Fibroblast of skin of scalp (primary cell): Measurements from ENCODE around the gene CCDC9.
A peak's percentile ranks its signal among the peaks of the same experiment; 100 is the strongest.
"Not testable (repeated sequence)": the region's sequence is repeated elsewhere in the genome, so short reads cannot be mapped to it uniquely, and the experiment has no call there.

Experiments used
- DNase-seq: peaks from one replicate; pipeline ENCODE4 v3.0.0-alpha.2; 2013

Gene CCDC9

DNA sequence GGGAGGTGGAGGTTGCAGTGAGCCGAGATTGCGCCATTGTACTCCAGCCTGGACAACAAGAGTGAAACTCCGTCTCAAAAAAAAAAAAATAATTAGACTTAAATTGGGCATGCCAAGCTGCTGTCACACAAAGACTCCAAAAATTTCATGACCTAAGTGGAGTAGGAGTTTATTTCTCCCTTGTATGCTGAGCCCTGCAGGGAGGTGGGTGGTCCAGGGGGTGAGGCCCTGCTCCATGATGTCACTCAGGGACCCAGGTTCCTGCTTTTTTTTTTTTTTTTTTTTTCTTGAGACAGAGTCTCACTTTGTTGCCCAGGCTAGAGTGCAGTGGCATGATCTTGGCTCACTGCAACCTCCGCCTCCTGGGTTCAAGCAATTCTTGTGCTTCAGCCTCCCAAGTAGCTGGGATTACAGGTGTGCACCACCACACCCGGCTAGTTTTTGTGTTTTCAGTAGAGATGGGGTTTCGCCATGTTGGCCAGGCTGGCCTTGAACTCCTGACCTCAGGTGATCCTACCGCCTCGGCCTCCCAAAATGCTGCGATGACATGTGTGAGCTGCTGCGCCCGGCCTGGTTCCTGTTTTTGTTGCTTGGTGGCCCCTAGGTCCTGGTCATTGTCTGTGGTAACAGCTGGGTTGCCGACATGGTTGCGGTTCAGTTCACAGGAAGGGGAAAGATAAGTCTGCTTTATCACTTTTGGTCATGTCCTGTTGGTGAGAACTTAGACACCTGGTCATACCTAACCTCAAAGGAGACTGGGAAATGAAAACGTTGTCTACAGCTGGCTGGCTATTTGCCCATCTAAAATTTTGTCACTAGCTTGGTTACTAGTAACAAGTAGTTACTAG, 5.8 kb downstream of the CCDC9 start:
- DNase-seq: not testable (repeated sequence)

DNA sequence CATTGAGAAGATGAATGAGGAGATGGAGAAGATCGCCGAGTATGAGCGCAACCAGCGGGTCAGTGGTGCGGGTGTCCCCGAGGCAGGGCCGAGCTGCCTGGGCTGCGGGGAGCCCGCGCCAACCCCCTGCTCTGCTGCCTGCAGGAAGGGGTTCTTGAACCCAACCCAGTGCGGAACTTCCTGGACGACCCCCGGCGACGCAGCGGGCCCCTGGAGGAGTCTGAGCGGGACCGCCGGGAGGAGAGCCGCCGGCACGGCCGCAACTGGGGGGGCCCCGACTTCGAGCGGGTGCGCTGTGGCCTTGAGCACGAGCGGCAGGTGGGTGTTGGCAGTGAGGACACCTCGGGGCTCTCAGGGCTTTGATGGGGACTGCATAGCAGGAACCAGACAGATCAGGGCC, 8.3 kb downstream of the CCDC9 start:
- DNase-seq: no peak

DNA sequence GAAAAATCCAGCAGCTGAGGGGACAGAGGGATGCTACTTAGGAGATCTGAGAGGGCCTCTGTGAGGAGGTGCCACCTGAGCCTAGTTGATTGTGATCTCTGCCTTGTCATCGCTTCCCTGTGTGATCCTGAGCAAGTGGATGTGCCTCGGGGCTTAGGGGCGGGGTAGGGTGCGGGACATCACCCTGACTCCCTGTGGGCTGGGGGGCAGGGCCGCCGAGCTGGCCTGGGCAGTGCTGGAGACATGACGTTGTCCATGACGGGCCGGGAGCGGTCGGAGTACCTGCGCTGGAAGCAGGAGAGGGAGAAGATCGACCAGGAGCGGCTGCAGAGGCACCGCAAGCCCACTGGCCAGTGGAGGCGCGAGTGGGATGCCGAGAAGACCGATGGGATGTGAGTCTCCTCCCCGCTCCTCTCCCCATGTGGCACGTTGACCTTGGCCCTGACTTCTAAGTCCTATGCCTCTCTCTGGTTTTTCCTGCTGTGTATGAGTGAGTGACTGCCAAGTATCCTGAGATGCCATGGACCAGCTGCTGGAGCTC, 10.1 kb downstream of the CCDC9 start:
- DNase-seq: no peak

GRCh38 chr19:47267350-47267759, 11.0 kb downstream of the CCDC9 start:
- no peak for DNase-seq

DNA sequence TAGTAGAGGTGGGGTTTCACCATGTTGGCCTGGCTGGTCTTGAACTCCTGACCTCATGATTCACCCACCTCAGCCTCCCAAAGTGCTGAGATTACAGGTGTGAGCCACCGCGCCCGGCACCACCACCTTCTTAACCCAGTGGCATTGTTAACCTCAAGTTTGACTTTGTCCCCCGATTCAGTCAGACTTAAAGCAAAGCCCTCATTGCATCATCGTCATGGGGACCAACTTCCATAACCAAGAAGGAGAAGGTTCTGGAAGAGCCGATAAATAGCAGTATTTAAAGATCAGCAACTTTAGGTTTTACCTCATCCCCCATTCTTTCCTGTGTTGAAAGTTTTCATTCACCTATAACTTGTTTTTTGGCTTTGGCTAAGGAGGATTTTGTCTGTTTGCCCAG, 11.7 kb downstream of the CCDC9 start:
- DNase-seq: no peak

GRCh38 chr19:47269596-47269995, 13.3 kb downstream of the CCDC9 start:
- no peak for DNase-seq

GRCh38 chr19:47270408-47270807, 14.1 kb downstream of the CCDC9 start:
- no peak for DNase-seq

GRCh38 chr19:47271949-47272348, 15.6 kb downstream of the CCDC9 start:
- DNase-seq: no peak

- peak; percentile 88 for DNase-seq
Observed at GRCh38 chr19:47272448-47273312, 16.4 kb downstream of the CCDC9 start.

GRCh38 chr19:47273313-47274070, 17.2 kb downstream of the CCDC9 start:
- peak; percentile 95 for DNase-seq

DNA sequence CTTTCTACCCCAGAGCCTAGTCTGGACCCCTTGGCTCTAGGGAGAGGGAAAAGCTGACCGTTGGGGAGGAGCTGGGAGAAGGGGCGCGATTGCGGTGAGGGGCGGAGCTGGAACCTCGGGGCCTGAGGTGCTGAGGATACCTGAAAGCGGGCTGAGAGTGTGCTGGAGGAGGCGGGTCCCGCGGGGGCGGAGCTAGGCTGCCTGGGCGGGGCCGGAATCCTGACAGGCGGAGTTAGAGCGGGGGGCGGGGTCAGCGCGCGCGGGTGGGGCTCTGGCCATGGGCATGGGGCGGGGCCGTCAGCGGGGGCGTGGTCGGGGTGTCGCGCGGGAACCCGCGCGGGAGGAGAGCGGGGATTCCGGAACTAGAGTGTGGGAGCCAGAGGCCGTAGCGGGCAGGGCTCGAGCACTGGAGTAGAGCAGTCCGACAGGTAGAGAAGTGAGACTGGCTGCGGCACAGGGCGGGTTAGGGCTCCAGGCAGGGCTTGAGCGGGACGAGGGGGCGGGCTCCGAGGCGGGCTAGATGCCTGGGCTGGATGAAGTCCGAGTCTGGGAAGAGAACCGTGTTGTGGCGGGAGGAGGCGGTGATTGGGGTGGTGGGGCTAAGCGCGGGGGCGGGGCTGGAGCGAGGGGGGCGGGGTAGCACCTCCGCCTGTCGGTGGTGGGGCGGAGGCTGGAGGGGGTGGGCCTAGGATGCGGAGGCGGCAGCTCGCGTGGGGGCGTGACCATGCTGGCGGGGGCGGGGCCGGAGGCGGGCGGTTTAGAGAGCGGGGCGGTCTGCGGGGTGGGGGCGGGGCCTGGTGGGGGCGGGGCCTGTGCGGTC, 18.0 kb downstream of the CCDC9 start, which contains the start of gene INAFM1:
Gene INAFM1, plus strand, starts transcription at position 815 of the 820 bp plus-strand sequence. CDS start 35 bp downstream, outside the sequence.
- peak; percentile 94 for DNase-seq

- no peak for DNase-seq
Observed at GRCh38 chr19:47274891-47275761, 18.8 kb downstream of the CCDC9 start.

DNA sequence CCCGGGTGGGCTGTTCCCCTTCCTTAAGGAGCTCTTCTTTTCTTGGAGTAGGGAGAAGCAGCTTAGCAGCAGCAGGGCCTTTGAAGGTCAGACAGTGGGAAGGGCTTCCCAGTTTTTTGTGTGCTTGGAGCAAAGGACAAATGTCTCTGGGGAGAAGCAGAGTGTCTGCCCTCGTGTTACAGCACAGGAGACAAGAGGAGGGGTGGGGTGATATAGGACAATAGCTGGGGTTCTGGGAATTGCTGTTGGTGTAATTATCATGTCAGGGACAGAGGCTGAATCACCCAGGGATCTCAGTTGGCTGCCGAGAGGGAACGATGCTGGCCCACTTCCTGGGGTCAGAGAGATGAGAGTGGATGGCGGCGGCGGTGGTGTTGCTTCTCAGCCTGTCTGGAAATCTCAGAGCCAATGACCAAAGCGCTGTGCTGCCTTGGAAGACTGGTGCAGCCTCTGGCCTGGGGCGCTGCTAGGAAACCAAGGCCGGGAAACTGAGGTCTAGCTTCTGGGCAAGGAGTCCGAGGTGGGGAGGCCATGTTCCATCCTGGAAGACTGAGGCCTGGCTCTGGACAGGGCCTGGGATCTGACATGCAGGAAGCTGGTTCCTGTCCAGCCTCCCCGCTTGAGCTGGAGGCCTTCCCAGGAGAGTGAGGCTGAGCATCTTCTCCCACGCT, 19.6 kb downstream of the CCDC9 start:
- peak; percentile 45 for DNase-seq

- DNase-seq: not testable (repeated sequence)
Observed at GRCh38 chr19:47276513-47276912, 20.2 kb downstream of the CCDC9 start.

GRCh38 chr19:47280183-47280797, 24.0 kb downstream of the CCDC9 start:
- DNase-seq: peak; percentile 38

DNA sequence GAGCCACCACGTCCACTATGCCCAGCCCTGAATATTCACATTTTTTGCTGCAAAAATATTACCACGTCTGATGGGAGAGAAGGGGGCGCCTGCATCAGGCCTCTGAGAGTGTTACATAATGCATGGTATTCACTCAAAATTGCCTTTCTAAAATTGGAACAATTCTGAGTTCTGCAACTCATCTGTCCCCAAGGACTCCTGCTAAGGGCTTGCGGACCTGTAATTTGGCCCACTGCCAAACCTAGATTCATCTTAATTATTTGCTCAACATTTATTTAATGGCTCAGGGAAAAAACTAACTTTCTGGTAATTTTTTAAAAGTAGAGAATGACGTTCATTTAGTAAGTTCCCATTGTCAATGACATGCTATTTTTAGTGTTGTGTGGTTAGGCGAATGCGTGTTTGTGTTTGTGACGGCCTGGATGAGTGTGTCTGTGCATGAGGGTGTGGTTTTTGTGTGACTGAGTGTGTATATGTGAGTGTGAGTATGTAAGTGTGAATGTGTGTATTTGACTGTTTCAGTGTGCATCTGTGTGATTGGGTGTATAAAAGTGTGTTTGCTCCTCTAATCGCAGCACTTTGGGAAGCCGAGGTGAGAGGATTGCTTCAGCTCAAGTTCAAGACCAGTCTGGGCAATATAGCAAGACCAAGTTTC, 27.2 kb downstream of the CCDC9 start:
- DNase-seq: no peak

DNA sequence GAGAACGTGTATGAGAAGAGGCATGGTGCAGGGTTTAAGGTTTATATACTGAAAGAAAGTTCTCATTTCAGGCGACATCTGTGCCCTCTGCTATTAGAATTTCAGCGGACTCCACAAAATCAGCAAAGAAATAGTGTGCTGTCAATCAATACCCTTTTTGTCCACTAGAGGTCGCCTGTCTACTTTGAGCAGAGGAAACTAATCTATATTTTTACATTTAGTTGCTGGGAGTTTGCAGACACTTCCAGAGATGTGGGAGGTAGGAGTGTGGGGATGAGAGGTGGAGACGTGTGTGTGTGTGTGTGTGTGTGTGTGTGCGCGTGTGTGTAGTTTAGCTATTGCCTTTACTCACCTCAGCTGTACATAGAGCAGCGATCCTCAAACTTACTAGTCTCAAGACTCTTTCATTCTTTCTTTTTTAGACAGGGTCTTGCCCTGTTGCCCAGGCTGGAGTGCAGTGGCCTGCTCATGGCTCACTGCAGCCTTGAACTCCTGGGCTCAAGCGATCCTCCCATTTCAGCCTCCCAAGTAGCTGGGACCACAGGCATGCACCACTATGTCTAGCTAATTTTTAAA, 28.1 kb downstream of the CCDC9 start:
- peak; percentile 70 for DNase-seq

DNA sequence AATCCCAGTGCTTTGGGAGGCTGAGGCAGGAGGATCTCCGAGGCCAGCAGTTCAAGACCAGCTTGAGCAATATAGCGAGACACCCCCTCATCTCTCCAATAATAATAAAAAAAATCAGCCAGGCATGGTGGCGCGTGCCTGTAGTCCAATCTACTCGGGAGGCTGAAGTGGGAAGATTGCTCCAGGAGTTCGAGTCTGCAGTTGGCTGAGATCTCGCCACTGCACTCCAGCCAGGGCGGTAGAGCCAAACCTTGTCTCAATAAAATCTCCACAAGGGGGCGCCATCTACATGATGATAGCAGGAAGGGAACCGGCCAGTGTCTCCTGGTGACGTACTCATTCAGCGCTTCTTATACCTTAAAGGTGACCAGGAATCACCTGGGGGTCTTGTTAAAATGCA, 39.7 kb downstream of the CCDC9 start:
- DNase-seq: peak; percentile 79
